ENCODE measurements around the gene PRRT1B.

The PRRT1B gene

DNA sequence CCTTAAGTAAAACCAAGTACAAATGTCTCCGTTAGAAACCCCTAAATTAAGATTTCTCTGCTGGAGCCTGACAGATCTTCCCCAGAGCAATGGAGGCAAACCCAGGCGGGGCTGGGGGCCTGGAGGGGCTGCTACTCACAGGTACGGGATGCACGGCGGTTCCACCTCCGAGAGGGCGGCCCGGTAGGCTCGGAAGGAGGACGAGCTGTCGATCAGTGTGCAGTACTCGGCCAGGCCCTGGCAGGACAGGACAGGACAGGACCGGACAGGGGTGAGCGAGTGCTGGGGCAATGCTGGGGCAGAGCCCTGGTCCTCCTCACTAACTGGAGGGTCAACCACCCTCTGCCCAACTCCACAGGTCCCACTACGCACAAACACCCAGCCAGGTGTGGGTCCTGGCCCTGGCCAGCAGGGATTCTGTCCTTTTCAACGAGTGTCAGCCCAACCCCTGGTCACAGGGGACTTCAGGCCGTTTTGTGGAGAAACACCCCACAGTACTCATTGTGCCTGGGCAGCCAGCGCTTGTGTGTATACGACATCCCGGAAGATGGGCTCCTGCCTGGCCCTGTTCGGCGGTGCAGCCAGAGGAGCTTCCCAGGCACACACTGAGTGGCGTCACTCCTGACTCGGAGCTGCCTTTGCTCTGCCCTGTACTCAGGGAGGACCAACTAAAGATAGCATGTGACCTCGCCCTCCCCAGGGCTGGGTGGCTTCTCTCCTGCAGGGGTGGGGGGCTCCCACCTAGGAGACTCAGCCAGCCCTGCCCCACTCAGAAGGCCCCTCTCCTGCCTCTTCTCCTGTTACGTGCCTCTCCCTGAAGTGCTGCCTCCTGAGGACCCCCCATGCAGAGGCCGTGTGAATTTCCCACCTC, 37.4 kb downstream of the PRRT1B start:
- no peak for DNase-seq

DNA sequence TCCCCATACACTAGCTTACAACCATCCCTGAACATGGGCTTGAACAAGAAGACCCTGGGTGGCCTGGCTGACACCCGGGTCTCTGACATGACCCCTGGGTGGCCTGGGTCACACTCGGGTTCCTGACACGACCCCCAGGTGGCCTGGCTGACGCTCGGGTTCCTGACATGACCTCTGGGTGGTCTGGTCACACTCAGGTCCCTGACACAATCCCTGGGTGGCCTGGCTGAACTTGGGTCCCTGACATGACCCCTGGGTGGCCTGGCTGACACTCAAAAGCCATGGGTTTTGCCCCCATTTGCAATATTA, 38.0 kb downstream of the PRRT1B start:
- no peak for DNase-seq

DNA sequence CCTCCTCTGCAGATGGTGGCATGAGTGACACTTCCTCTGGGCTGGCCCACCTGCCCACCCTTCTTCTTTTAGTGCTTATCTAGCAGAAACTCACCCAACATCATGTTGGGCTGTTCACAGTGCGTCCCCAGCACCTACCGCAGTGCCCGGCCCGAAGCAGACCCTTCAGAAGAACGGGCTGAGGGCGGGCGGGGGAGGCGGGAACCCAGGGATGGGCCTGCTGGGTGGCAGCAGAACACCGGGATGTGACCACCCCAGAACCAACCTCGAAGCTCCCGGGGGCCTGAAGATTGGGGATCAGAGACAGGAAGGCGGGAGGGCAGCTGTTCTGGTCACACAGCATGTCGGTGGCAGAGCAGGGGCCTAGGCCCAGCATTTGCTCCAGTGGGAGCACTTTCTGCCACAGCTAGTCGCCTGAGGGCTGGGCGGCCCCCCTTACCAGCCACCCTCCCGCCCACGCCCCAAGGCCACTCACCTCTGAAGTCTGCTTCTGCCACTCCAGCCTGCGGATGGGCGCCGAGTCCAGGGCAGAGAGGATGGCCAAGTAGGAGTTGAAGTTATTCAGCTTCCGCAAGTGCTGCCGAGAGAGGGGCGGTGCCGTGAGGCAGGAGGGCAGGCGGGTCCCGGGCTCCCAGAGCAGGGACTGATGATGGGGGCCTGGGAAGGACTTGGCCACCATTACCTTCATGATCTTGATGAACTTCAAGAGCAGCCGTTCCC, 38.7 kb downstream of the PRRT1B start:
- no peak for DNase-seq

DNA sequence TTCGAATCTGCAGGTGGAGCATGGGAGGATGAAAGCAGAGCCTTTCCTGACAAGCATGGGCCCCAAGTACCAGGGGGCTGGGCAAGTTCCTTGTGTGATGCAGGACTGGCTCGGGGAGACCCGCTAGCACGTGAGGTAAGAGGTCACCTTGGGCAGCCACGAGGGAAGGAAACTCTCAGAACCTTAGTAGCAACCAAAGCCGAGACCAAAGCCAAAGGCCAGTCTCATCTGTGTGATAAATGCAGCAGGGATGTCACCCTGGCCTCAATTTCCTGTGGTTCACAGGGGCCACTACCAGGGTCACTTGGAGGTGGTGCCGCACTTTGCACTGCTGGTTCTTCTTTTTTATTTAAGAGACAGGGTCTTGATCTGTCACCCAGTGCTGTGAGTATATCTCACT, 39.5 kb downstream of the PRRT1B start:
- no peak for DNase-seq

DNA sequence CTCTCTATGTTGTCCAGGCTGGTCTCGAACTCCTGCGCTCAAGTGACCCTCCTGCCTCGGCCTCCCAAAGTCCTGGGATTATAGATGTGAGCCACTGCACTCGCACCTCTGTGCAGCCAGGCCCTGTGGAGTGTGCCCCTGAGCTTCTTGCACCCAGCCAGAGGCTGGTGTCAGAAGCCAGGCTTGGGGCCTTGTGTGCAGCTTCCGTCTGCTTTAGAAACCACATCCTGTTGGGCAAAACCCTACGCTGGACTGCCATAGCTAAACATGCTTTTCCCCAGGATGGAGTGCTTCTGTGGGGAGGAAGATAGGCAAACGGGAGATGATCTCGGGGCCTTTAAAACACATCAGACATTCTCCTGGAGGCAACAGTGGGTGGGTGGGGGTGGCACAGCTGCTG, 40.1 kb downstream of the PRRT1B start:
- DNase-seq, result no peak

- no peak for DNase-seq
Measured at GRCh38 chr9:131587331-131587730, 42.0 kb downstream of the PRRT1B start.

DNA sequence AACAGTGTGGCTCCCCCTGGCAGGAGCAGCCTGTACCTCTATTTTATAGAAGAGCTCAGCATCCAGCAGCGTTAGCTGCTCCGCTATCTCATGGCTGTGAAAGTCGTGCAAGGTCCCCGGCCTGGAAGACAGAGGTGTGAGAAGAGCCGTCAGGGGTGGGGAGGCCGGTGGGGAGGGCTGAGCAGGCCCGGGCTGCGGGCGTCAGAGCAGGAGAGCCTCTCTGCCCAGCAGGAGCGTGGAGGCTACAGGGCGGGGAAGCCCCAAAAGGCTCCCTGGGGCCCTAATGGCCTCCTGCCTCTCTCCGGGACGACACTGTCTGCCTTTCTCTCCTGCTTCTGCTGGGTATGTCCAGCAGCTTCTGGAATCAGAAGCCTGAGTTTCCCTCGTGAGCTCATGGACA, 42.6 kb downstream of the PRRT1B start:
- no peak for DNase-seq

DNA sequence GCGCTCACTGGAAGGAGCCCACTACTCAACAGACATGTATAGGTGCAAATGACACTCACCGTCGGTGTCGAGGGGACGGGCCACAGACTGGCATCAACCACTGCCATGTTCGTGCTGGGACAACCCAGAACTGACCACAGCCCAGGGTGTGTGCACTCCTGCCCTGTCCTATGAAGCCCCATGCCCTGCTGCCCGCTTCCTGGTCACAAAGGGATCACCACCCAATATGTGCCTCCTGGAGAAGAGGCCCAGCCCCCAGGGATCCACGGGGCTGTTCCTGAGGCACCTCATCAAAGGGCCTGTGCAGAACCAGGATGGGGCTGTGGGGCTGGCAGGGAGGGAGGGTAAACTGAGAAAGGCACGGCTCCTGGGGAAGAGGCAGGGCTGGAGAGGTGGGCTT, 43.1 kb downstream of the PRRT1B start:
- DNase-seq, result no peak

DNA sequence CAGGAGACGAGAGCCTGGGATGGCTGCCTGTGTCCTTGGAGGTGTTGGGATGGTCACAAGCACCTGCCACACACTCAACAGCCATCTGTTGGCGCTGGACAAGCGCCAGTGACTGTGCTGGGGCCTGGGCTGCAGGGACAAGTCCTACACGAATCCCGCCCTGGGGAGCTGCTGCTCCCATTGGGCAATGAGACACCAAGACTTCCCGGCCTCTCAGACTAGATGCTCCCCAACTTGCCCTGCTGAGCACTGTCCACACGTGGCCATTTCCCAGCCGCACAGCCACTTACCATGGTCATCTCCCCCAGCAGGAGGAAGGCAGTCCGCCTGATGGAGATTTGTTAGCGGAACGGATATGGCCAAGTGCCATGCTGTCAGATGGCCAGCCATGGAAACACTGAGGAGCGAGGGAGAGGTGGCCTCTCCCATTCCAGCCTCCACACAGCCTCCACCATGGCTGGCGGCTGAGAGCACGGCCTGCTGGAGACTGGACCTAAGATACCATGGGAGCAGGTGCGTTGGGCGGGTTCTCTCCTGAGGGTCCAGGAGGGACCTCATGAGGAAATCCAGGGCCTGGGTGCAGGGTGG, 43.9 kb downstream of the PRRT1B start:
- peak; percentile 30 for DNase-seq

- DNase-seq, result no peak
Measured at GRCh38 chr9:131589993-131590392, 44.7 kb downstream of the PRRT1B start.

GRCh38 chr9:131590449-131590848, 45.1 kb downstream of the PRRT1B start:
- DNase-seq, result no peak

DNA sequence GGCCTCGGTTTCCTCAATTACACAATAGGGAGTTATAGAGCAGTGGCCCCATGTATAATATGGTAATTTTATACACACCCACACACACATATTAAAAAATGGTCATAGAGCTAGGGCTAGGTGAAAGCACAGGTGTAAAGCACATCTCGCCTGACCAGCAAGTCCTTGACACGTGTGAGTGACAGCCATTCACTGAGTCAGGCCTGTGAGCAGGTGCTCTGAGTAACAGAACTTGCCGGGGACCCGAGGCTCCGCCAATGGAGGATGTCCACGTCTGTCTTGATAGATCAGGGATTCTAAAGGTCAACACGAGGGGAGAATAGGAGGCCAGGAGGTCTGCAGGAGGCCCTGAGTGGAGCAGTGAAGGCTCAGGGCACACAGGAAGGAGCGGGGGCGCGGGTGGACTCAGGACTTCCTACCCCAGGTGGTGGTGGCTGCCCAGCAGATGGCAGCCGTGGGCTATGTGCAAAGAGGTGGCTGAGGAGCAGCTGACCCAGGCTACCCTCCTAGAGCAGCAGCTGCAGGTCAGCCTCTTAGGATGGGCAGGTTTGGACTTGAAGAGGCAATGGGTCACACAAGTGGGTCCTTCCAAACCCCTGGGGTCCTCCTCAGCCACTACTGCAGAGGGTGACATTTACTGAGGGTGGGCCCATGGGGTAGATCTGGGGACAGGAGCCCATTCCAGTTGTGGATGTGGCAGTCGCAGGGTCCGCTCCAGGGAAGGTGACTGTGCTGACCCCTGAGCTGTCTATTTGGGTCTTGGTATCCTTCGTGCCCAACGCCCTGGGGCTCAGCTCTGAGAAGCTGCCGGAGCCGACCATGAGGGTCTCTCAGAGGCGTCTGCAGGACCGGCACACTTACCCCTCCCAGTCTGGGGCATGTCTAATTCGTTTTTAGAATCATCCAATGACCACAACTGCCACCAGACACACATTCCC, 45.9 kb downstream of the PRRT1B start:
- peak; percentile 3 for DNase-seq

DNA sequence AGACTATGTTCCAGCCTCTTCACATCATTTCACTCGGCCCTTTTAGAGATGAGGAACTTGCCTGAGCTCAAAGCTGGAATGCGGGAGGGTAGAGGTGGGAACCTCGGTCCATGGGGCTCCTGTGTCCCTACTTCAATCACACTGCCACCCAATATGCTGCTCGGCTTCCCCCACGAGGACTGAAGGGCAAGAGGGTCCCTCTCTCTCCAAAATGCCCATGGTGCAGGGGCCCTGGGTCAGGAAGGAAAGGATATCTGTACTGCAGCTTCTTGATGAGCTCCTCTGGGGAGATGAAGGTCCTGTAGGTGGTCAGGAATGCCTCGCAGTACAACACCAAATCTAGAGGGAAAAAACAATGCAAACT, 46.5 kb downstream of the PRRT1B start:
- no peak for DNase-seq

DNA sequence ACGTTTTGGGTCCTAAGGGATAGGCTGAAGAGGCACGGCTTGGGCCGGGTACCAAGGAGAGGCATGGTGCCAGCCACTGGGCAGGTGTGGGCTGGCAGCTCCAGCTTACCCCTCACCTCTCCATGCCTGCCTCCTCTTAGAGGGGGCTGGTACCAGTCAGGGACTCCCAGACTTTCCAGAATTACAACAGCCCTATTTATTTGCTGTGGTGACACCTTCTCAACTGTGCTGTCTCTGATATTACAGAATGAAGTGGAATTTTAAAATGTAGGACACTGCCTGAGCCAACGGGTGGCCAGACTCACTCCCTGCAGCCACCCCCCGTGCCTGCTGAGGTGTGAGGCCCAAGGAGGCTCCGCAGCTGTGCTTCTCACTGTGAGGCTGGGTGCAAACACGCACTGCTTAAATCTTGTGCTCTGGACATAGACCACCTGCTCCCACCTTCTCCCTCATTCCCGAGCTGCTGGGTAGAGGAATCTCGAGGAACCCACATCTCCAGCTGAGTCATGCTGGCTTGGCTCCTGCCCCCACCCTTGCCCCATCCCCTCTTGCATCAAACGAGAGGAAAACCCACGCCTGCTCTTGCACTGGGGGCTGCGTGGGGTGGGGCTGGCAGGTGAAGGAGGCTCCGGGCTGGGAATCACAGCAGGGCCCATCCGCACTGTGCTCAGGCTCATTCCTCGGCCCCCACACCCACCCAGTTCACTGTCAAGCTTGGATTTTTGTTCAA, 47.9 kb downstream of the PRRT1B start:
- no peak for DNase-seq

GRCh38 chr9:131593936-131594665, 48.8 kb downstream of the PRRT1B start:
- no peak for DNase-seq

DNA sequence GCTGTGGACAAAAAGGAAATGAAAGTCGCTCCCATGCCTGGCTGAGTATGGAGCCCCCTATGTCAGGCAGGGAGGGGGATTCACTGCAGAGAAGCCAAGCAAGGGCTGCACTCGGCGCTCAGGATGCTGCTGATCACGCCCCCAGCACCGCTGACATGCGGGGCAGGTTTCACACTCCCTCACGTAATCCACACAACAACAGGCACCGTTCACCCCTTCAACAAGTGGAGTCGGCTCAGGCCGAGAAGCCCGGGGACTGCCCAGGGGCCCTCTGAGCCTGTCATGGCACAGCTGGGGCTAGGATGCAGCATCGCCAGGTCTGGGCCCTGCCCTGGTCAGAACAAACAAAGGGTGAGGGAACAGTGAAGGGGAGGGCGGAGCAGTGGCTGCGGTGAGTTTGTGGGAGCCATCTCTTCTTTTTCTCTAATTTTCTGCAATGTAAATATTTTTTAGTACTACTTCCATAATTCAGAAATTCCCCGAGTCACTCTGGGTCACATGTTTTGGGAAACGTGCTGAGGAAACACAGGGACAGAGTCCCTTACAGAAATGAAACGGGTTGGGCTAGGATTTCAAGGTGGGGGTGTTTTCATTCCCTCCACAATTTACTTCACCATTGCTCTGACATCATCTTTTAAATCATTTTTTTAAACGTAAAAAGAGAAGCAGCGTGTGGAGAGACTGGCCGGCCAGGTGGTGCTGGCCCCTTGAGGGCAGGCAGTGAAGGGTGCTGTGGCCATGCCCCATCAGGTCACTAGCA, 49.8 kb downstream of the PRRT1B start:
- no peak for DNase-seq

DNA sequence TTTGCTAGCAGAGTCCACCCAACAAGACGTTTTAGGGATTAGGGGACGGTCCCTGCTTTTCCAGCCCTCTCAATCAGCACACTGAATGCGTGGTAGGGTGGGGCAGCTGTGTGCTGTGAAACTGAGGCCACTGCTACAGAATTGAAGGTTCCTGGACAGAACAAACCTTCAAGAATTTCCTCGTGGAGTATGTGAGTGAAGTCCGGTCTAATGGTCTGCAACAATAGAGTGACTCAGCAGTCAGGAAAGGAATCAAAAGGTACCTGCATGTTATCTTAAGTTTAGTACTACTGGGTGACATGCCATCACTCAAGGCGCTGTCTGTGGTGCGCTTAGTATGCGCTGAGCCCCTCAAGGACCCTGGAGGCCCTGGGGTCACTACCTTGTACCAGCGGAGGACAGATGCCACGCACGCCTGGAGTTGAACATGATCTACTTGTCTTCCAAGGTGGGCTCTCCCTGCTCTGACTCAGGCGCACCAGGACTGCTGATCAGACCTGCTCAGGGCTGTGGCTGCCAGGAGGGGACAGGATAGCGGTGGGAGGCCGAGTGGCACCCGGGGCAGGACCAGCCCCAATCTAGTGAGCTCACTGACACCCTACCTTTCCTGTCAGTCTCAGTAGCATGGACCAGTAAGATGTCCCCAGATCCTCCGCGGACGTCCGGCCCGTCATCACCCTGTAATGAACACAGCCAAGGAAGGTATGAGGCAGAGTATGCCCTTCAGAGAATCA, 50.5 kb downstream of the PRRT1B start:
- no peak for DNase-seq

DNA sequence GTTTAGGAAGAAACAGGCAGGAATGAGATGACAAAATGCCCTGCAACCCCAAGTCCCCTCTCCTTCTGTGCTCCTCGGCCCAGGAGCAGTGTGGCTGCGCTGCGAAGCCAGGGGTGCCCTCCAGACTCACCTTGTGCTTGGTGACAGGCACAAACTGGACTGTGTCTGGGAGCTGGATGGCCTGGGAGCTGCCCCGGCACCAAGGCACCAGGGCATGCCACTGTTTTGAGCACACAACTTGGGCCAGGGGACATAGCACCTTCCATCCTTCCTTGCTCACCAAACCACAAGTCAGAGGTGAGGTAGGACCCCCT, 51.1 kb downstream of the PRRT1B start:
- no peak for DNase-seq

DNA sequence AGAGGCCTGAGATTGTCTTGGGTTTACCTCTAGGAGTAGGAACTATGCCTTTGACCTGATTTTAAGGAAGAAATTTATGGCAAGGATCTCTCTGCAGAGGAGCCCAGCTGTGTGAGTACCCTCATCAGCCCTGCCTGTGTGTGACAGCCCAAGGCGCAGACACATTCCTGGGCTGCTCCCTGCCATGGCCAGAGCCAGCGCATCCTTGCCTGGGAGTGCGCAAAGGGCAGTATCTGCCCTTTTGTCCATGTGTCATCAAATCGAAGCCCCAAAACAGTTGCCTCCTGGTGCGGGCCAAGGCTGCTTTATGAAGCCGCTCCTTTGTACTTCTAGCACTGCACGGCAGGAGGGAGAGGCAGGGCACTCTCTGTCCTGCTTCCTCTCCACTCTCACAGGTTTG, 51.9 kb downstream of the PRRT1B start:
- no peak for DNase-seq

GRCh38 chr9:131598121-131598520, 52.8 kb downstream of the PRRT1B start:
- DNase-seq, result no peak
